Measurements from ENCODE around the gene NSUN4.

DNA sequence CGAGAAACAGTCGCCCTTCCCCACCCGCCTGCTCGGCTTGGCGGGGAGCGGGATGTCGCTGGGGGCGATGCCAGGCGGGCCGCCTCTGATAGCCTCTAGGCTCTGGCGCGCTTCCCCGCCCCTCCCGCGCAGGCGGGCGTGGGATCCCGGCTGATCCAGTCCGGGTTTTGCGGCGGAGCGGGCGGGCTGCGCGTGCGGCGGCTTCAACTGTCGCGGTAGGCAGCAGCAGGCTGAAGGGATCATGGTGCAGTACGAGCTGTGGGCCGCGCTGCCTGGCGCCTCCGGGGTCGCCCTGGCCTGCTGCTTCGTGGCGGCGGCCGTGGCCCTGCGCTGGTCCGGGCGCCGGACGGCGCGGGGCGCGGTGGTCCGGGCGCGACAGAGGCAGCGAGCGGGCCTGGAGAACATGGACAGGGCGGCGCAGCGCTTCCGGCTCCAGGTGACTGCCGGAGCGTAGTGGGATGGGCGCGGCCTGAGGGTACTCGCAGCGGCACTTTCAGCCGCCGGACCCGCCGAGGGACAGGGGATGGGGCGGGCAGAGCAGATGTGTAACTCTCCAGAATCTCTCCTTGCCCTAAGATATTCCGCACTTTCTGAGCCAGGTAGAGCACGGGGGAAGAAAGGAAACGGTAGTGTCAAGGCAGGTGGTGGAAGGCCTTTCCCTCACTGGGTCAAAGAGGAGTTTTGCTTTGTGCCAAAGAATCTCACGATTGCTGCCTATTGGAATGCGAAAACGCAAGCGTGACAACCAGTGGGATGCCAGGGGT lies 53.7 kb downstream of the NSUN4 start, which contains the start of gene FAAH:
- TF ChIP-seq EZH2phosphoT487 (IDR thresholded peaks at IDR 0.05; ENCODE audit: borderline replicate concordance, low read length) (no peak), CTCF (IDR thresholded peaks at IDR 0.05; ENCODE audit: low read depth, low read length, poor library complexity, severe bottlenecking) (no peak)
